RWPE1 (cell line): ENCODE results near the gene GPR152.
A peak's percentile ranks its signal among the peaks of the same experiment; 100 is the strongest.

Experiments
- CTCF ChIA-PET: fragments of 350-600 bp; sonication (Branson Sonifier 250); formaldehyde crosslinking; extraction: SDS; loops from one replicate; lab custom pipeline; 2021; lab: Yijun Ruan, JAX
- POLR2A ChIA-PET: fragments of 400-600 bp; formaldehyde crosslinking; extraction: SDS; loops from one replicate; lab custom pipeline; 2020; ENCODE audit warnings: antibody characterized with exemption; ENCODE audit not compliant: low non-redundant PET; lab: Yijun Ruan, JAX
- DNase-seq: peaks from one replicate; pipeline ENCODE4 v3.0.0; 2012; ENCODE audit warnings: low spot score
- H3K27ac ChIP-seq: fragments of 450-650 bp; 2 replicates; pipeline ENCODE4 v1.5.1; 2017
- CTCF ChIP-seq: fragments of 450-650 bp; conservative IDR thresholded peaks from 2 replicates; pipeline ENCODE4 v1.5.1; 2017; ENCODE audit warnings: low read depth, mild to moderate bottlenecking

GPR152 gene

GRCh38 chr11:67440229-67441097 lies 12.1 kb downstream of the GPR152 start:
- peak overlapping the region; percentile 87 for H3K27ac ChIP-seq
- DNase-seq = no peak
- CTCF ChIA-PET = interaction anchor here (0.6 to 0.7 kb wide), 2 partner anchors 29 to 380 kb away, joined by 3 to 4 read pairs; no protein-coding TSS in a partner anchor
- TF ChIP-seq CTCF = no peak
- POLR2A ChIA-PET = no interaction called here

GRCh38 chr11:67439321-67440228 lies 13.0 kb downstream of the GPR152 start:
- POLR2A ChIA-PET = no interaction called here
- peak overlapping the region; percentile 87 for H3K27ac ChIP-seq
- TF ChIP-seq CTCF = no peak
- CTCF ChIA-PET = interaction anchor here (0.5 to 1.1 kb wide), 5 partner anchors 9 to 379 kb away, joined by 3 to 4 read pairs (median 4); partner anchors contain the start of gene TMEM134
- no peak for DNase-seq

GRCh38 chr11:67438158-67438902 lies 14.2 kb downstream of the GPR152 start:
- ChIA-PET CTCF (interaction anchor here (0.7 to 1.2 kb wide), 3 partner anchors 15 to 67 kb away, joined by 3 to 4 read pairs (median 3); partner anchors contain the start of gene PITPNM1), POLR2A (no interaction called here)
- peak overlapping the region; percentile 87 for H3K27ac ChIP-seq
- no peak for TF ChIP-seq CTCF
- DNase-seq = no peak

GRCh38 chr11:67437809-67438157 lies 14.7 kb downstream of the GPR152 start:
- CTCF ChIA-PET = interaction anchor here (0.7 to 1.2 kb wide), 2 partner anchors 19 to 68 kb away, joined by 3 to 4 read pairs; partner anchors contain the start of gene PITPNM1

GRCh38 chr11:67437082-67437808 lies 15.3 kb downstream of the GPR152 start, which contains the start of gene PTPRCAP:
Gene PTPRCAP (minus strand): TSS chr11:67437682. CDS start chr11:67437619, 63 bp downstream.
- DNase-seq = no peak
- ChIA-PET POLR2A (interaction anchor here (0.7 kb wide), 1 partner anchor 36 kb away, joined by 3 read pairs; no protein-coding TSS in a partner anchor), CTCF (interaction anchor here (0.6 to 1.2 kb wide), 3 partner anchors 68 to 524 kb away, joined by 3 read pairs; partner anchors contain the start of gene PITPNM1)
- TF ChIP-seq CTCF = no peak
- H3K27ac ChIP-seq = peak within 1 kb of the TSS; percentile 87

More at GRCh38 chr11:67437809-67438157, 14.7 kb downstream of the GPR152 start:
- POLR2A ChIA-PET = no interaction called here
- no peak for DNase-seq
- TF ChIP-seq CTCF = no peak
- H3K27ac ChIP-seq = peak overlapping the region; percentile 87
